VCaP (cell line): ENCODE measurements around the gene CRACDL.

Source experiments
- H3K27ac ChIP-seq: fragments of 450-650 bp; 2 replicates; pipeline ENCODE4 v1.5.1; 2017
- CTCF ChIP-seq: fragments of 450-650 bp; conservative IDR thresholded peaks from 2 replicates; pipeline ENCODE4 v1.5.1; 2017; ENCODE audit warnings: mild to moderate bottlenecking, moderate library complexity

CRACDL gene

GRCh38 chr2:98749066-98749450, 187.0 kb downstream of the CRACDL start:
- no peak for TF ChIP-seq CTCF
- H3K27ac ChIP-seq = no peak overlapping the region

GRCh38 chr2:98748292-98749065, 187.5 kb downstream of the CRACDL start:
- H3K27ac ChIP-seq = no peak overlapping the region

GRCh38 chr2:98747888-98748287, 188.1 kb downstream of the CRACDL start:
- H3K27ac ChIP-seq = no peak overlapping the region
- no peak for TF ChIP-seq CTCF

More at GRCh38 chr2:98748292-98749065, 187.5 kb downstream of the CRACDL start:
- no peak for TF ChIP-seq CTCF

GRCh38 chr2:98746426-98746825, 189.6 kb downstream of the CRACDL start:
- no peak for TF ChIP-seq CTCF
- H3K27ac ChIP-seq = no peak overlapping the region

- no peak for TF ChIP-seq CTCF
- H3K27ac ChIP-seq = no peak overlapping the region
Observed at GRCh38 chr2:98744595-98744994, 191.4 kb downstream of the CRACDL start.
